Subcutaneous abdominal adipose tissue (tissue), 5 donors: ENCODE measurements around the gene CYB561D1.

Experiments
- H3K27ac ChIP-seq: one replicate; pipeline ENCODE4 v1.7.0; 2013; ENCODE audit warnings: low read depth, mild to moderate bottlenecking, inconsistent platforms, low read length, moderate library complexity
- H3K27me3 ChIP-seq, 5 donors: one replicate each; pipeline ENCODE4 v1.7.0; 2013; ENCODE audit warnings: low read length in 5 of 5, inconsistent platforms in 1 of 5; ENCODE audit not compliant: control insufficient read depth in 5 of 5, insufficient read depth in 4 of 5
- H3K36me3 ChIP-seq, 5 donors: one replicate each; pipeline ENCODE4 v1.7.0; 2013; ENCODE audit warnings: low read length in 5 of 5; ENCODE audit not compliant: control insufficient read depth in 5 of 5, insufficient read depth in 5 of 5
- H3K4me1 ChIP-seq, 5 donors: one replicate each; pipeline ENCODE4 v1.7.0; 2013; ENCODE audit warnings: low read length in 5 of 5, mild to moderate bottlenecking in 3 of 5, moderate library complexity in 1 of 5; ENCODE audit not compliant: control insufficient read depth in 5 of 5, insufficient read depth in 5 of 5
- H3K4me3 ChIP-seq, 5 donors: one replicate each; pipeline ENCODE4 v1.7.0; 2013; ENCODE audit warnings: low read length in 5 of 5, low read depth in 1 of 5
- H3K9ac ChIP-seq, 5 donors: one replicate each; pipeline ENCODE4 v1.7.0; 2013; ENCODE audit warnings: low read length in 5 of 5, mild to moderate bottlenecking in 4 of 5, moderate library complexity in 3 of 5
- H3K9me3 ChIP-seq, 5 donors: one replicate each; pipeline ENCODE4 v1.7.0; 2013; ENCODE audit warnings: low read length in 5 of 5; ENCODE audit not compliant: control insufficient read depth in 5 of 5
- donor health status: healthy.
- donor health status: healthy.
- donor health status: healthy.
- donor health status: healthy.
- donor health status: healthy.

Gene CYB561D1

DNA sequence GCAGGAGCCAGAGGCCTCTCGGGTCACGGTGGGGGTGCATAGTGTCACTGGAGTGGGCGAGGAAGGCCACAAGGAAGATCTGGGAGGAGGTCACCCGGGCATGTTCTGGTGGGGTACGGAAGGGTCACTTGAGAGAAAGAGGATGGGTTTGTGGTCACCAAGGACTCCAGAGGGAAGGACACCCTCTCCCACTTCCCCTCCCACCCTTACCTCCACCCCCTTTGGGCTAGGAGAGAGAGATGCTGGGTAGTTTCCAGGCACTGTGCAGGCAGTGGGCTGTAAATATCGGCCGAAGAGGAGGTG, 14.9 kb downstream of the CYB561D1 start:
- H3K36me3 ChIP-seq, result peaks cover 0 to 5% (median 2%) of the 10 kb centered on the region in 5 donors
- H3K9ac ChIP-seq, result peak overlapping the region in 4 of 5 donors; percentile 15 to 78 (median 65)
- peaks cover 0 to 18% (median 17%) of the 10 kb centered on the region in 5 donors for H3K4me1 ChIP-seq
- H3K9me3 ChIP-seq, result no peaks in the 10 kb centered on the region
- H3K27ac ChIP-seq, result no peak overlapping the region
- peak overlapping the region; percentile 3 to 84 (median 81) for H3K4me3 ChIP-seq
- H3K27me3 ChIP-seq, result no peaks in the 10 kb centered on the region

DNA sequence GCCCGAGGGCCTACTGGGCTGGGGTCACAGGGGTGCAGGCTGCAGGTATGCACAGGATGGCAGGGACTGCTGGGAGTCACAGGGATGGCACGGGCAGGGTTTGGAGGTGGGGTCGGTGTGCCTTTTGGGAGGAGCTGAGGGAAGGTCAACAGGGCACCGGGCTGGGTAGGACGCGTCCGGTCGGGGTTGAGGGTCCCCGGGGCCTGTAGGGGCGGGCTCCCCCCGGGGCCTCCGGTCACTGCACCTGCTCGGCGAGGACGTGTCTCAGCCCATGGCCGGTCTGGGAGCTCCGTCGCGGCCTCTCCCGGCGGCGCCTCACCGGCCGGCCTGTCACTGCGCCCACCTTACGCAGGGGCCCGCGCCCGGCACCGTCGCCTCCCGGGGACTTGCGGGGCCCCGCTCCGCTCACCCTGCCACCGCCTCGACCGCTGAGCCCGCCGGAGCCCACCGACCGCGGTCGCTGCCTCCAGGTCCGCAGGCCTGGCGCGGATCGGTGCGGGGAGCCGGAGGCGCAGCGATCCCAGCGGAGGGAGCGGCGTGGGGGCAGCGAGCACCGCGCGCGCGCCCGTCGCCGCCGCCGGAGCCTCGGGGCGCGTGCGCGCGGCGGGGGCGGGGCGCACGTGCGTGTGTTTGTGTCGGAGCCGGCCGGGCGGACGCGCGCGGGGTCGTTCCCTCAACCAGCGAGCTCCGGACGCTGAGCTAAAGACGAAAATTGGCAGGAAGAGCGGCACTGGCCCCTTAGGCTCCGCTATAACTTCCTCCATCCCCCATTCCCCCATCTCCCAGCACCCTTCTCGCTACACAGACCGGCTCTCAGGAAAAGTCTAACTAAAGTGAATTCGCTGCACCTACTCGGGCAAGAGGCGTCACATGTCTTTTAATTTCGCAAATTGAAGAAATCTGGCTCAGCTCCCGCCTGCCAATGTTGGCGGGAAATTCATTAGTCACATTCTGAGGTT, 15.6 kb downstream of the CYB561D1 start, which contains the start of gene AMIGO1:
AMIGO1 (minus strand) TSS at position 552 of the 959 bp plus-strand sequence. CDS start 815 bp downstream, outside the sequence.
- Histone ChIP-seq H3K27me3 (no peaks in the 10 kb centered on the region), H3K4me3 (peak within 1 kb of the TSS; percentile 78 to 89 (median 81)), H3K36me3 (peaks cover 0 to 5% (median 0%) of the 10 kb centered on the region in 5 donors), H3K9me3 (no peaks in the 10 kb centered on the region), H3K4me1 (peaks cover 0 to 18% (median 17%) of the 10 kb centered on the region in 5 donors), H3K9ac (peak within 1 kb of the TSS in 4 of 5 donors; percentile 70 to 80 (median 72)), H3K27ac (no peak within 1 kb of the TSS)

DNA sequence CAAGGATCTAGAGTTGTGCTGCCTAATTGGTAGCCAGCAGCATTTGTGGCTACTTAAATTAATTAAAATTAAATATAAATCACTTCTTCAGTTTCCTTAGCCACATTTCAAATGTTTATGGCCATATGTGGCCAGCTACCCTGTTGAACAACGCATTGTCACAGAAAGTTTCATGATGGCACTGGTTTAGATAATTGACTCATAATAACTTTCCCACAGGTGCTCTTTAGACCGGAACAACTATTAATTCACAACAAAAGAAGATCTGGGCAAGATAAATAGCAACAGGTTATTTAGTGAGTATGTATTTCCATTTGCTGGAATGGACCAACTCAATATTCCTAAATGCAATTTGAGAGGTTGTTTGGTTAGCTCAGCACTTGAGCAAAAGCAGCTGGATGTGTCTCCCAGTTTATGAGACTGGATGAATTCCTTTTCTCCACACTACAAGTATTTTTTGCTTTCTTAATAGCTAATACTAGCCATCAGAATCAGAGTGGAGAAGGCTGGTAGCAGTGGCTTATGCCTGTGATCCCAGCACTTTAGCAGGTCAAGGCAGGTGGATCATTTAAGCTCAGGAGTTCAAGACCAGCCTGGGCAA, 19.3 kb downstream of the CYB561D1 start:
- Histone ChIP-seq H3K9ac (no peak overlapping the region), H3K27ac (no peak overlapping the region), H3K27me3 (peaks cover 0 to 2% (median 0%) of the 10 kb centered on the region in 5 donors), H3K4me3 (no peak overlapping the region), H3K9me3 (no peaks in the 10 kb centered on the region), H3K36me3 (no peaks in the 10 kb centered on the region), H3K4me1 (peaks cover 0 to 18% (median 17%) of the 10 kb centered on the region in 5 donors)

DNA sequence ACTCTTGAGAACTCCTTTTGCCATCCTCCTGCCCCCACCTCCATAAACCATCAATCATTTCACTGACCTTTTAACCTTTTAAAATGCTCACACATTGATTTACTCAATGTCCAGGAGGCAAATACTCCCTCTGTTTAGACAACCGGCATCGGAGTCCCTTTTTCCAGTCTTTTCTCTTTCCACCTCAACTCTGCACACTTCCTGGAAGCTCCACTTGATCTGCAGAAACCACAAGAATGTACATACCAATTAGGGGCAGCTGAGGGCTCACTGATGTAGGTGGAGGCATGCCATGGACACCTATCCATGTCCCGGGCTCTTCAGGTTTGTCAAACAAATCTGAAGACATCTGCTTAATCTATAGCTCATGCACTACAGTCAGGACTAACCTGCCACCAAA, 21.0 kb downstream of the CYB561D1 start:
- Histone ChIP-seq H3K4me1 (peaks cover 0 to 8% (median 7%) of the 10 kb centered on the region in 5 donors), H3K9ac (no peak overlapping the region), H3K27me3 (peaks cover 0 to 2% (median 0%) of the 10 kb centered on the region in 5 donors), H3K9me3 (no peaks in the 10 kb centered on the region), H3K27ac (no peak overlapping the region), H3K4me3 (no peak overlapping the region), H3K36me3 (no peaks in the 10 kb centered on the region)

DNA sequence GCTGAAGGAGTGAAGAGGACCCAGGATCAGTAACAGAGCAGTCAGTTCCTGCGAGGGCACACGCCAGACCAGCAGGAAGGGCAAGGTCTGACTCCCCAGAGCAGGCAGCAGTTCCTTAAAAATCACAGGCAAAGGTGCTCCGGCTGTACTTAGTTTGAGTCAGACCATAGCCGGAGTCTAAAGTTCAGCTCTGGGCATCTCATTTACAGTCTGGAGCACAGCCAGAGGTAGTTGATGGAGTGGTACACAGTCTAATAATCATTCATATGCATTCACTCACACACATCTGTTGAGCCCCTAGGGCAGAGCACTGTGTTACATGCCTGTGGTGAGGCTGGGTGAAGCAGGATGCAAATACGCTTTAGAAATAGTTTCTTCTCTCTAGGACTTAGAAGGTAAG, 23.0 kb downstream of the CYB561D1 start:
- H3K9ac ChIP-seq, result no peak overlapping the region
- H3K27me3 ChIP-seq, result peaks cover 0 to 2% (median 0%) of the 10 kb centered on the region in 5 donors
- no peaks in the 10 kb centered on the region for H3K36me3 ChIP-seq
- H3K27ac ChIP-seq, result no peak overlapping the region
- H3K4me3 ChIP-seq, result no peak overlapping the region
- no peaks in the 10 kb centered on the region for H3K9me3 ChIP-seq
- peaks cover 2 to 10% (median 9%) of the 10 kb centered on the region in 5 donors for H3K4me1 ChIP-seq

DNA sequence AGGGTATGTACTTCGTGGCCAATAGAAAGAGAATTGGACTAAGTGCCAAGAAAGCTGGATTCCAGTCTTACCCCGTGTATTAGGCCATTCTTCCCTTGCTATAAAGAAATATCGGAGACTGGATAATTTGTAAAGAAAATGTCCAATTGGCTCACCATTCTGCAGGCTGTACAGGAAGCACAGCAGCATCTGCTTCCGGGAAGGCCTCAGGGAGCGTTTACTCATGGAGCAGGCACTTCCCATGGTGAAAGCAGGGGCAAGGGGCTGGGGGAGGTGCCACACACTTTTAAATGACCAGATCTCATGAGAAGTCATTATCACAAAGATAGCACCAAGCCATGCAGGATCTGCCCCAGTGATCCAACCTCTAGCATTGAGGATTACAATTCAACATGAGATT, 23.4 kb downstream of the CYB561D1 start:
- peaks cover 0 to 2% (median 0%) of the 10 kb centered on the region in 5 donors for H3K27me3 ChIP-seq
- no peak overlapping the region for H3K27ac ChIP-seq
- no peak overlapping the region for H3K4me3 ChIP-seq
- H3K4me1 ChIP-seq, result peaks cover 2 to 13% (median 10%) of the 10 kb centered on the region in 5 donors
- no peak overlapping the region for H3K9ac ChIP-seq
- H3K36me3 ChIP-seq, result no peaks in the 10 kb centered on the region
- no peaks in the 10 kb centered on the region for H3K9me3 ChIP-seq

DNA sequence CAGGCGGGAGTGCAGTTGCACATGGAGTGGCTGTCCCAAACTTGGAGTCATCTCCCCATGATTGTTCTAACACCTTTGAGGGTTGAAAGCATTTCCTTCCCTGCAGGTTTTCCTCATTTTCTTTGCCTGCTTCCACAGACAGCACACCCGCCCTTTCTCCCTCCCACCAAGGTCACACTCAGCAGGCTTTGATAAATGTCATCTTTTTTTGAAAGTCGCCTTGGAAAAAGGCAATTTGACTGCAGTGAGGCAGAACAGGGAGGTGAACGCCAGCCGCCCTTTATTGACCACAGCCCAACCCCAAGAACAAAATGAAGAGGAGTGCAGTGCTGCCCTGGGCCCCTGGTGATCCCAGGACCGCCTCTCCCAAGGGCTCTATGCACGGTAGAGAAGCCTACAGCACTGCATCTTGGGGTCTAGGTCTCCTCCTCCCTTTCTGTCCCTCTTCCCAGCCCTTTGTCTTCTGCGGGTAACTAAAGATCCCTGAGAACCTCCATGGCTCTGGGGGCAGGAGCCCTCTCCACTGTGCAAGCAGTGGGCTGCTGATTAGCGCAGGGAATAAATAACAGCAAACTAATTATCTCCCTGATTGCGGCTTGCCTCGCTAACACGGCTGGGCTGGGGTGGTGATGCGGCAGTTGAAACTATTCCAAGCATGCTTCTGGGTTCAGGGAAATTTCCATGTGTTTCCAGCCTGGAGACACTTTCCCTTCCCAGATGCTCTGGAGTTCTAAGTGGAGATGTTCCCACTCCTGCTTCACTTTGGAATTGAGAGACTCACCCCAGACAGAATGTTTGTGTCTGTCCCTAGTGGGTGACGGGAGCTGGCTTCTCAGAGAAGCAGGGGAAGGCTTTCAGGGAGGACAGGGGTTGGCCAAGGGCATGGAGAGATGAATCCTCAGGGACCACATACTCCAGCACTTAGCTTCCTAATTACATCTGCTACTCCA, 27.4 kb downstream of the CYB561D1 start:
- no peaks in the 10 kb centered on the region for H3K9me3 ChIP-seq
- no peaks in the 10 kb centered on the region for H3K36me3 ChIP-seq
- no peak overlapping the region for H3K27ac ChIP-seq
- peaks cover 0 to 2% (median 0%) of the 10 kb centered on the region in 5 donors for H3K27me3 ChIP-seq
- peaks cover 2 to 13% (median 10%) of the 10 kb centered on the region in 5 donors for H3K4me1 ChIP-seq
- no peak overlapping the region for H3K9ac ChIP-seq
- peak overlapping the region in 1 of 5 donors; percentile 22 for H3K4me3 ChIP-seq

DNA sequence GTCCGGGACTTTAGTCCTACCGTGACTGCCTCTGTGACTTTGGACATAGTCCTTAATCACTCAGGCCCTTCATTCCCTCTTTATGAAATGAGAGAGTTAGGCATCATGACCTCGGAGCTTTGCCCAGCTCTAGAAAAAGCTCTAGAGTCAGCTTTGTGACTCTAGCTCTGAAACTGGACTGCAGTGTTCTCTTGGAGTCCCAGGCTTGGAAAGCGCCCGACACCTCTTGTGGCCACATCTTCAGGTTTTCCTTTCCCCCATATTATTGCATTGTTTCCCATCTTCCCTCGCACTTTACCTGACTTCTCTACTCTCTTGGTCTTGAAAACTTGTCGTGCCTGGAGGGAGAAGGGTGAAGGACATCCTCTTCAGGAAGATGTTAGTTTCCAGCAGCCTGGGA, 28.1 kb downstream of the CYB561D1 start:
- Histone ChIP-seq H3K4me1 (peaks cover 2 to 13% (median 10%) of the 10 kb centered on the region in 5 donors), H3K9me3 (no peaks in the 10 kb centered on the region), H3K27ac (no peak overlapping the region), H3K4me3 (peak overlapping the region in 1 of 5 donors; percentile 22), H3K9ac (no peak overlapping the region), H3K27me3 (no peaks in the 10 kb centered on the region), H3K36me3 (no peaks in the 10 kb centered on the region)

DNA sequence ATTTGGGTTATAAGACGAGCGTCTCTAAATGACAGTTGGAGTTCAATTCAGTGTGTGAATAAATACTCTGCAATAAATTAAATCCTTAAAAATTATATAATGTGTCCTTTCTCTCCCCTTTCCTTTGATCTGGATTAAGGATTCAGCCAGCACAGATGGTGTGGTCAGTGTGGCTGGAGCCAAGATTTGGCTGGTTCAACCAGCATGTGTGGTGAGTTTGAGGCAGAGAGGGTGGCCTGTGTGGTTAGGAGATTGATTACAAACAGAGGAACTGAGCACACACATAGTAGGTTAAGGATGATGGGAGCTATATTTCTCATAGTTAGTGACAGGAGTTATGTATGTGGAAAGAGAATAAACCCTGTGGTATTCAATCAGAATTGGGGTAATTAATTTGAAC, 29.8 kb downstream of the CYB561D1 start:
- H3K9me3 ChIP-seq, result no peaks in the 10 kb centered on the region
- no peak overlapping the region for H3K4me3 ChIP-seq
- H3K9ac ChIP-seq, result no peak overlapping the region
- H3K27me3 ChIP-seq, result no peaks in the 10 kb centered on the region
- H3K4me1 ChIP-seq, result peaks cover 2 to 23% (median 16%) of the 10 kb centered on the region in 5 donors
- H3K27ac ChIP-seq, result no peak overlapping the region
- no peaks in the 10 kb centered on the region for H3K36me3 ChIP-seq
